ENCODE measurements around the gene NRIP3.
"Not testable (repeated sequence)": the region's sequence is repeated elsewhere in the genome, so short reads cannot be mapped to it uniquely, and the experiment has no call there.

The NRIP3 gene

DNA sequence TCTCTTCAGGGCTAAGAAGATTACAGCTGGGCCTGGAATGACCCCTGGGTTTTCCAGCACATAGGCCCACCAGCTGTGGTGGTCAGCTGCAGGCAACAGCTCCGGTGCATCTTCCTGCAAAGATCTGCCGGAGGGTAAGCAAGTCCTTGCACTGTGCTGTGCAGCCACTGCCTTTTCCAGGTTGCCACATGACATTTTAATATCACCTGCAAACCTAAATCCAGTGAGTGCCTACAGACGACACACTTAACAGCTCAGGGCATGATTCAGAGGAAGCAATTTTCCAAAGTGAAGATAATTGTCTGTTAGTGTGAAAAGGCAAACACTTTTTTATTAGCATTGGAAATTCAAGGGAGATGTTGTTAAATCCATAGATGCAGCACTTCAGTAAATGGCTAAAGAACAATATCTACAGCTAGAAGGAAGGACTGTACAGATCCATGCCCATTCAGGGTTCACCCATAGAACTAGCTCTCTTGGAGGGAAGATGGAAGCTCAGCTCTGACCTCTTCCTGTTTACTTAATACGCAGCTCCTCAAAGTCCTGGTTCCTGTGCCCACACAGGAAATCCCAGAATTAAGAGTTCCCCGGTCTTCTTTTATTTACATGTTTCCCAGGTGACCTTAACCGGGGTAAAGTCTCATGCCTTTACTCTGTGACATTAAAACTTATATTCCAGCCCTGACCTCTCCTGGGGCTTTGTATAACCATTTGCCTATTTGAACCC is 13.3 kb upstream of the NRIP3 start:
- DNase-seq (ENCODE audit: low read depth in 2 of 3, low spot score in 2 of 3) = no peak

DNA sequence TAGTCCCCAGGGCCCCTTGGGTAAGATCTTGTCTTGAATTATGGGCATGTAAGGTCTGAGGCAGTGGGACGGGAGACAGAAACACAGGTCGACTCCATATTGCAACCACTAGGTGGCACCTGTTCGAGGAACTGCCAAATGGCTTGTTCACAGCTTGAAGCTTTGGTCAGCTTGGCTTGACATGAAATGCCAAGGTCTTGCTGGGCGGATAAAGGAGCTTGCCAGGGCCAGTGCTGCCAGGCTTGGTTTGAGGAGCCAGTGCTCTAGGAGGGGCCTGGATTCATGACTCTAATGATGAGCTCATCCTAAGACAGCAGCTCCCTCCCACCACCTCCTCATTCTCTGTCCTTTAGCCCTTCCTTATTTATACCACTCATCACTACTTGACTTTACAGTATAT is 11.9 kb upstream of the NRIP3 start:
- no peak for DNase-seq (ENCODE audit: low read depth in 2 of 3, low spot score in 2 of 3)

DNA sequence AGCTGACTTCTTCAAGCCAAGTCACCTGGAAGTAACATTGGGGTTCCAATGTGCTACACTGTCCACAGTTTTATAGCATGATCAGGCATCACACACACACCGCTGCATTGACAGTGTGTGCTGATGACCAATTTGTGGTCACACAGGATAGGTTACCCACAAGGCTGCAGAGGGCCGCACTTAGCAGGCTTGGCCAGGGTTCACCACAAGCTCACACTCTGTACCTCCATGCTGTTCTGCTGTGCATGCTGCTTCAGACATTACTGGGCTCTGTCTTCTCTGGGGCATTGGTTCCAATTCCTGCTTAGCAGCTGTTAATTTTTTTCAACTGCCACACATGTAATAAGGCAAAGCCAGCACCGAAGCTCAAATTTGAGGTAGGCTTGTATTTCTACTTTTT is 11.0 kb upstream of the NRIP3 start:
- DNase-seq (ENCODE audit: low read depth in 2 of 3, low spot score in 2 of 3) = no peak

DNA sequence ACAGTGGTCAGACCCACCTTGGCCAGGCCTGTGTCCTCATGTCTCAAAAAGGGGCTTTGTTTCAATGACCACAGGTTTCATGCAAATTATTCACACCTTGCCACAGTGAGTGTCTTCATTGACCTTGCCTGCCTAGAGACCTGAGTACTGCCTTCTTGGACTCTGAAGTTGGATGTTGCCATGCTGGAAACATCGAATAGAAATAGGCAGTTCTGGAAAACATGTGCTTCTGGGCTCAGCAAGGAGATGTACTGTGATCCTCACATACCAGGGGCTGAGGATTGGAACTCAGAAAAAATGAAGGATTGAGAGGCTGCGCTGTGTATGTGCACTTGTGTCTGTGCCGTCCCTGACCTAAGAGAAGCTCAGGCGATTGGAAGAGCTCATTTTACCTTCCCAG is 9.6 kb upstream of the NRIP3 start:
- DNase-seq (ENCODE audit: low read depth in 2 of 3, low spot score in 2 of 3) = no peak

DNA sequence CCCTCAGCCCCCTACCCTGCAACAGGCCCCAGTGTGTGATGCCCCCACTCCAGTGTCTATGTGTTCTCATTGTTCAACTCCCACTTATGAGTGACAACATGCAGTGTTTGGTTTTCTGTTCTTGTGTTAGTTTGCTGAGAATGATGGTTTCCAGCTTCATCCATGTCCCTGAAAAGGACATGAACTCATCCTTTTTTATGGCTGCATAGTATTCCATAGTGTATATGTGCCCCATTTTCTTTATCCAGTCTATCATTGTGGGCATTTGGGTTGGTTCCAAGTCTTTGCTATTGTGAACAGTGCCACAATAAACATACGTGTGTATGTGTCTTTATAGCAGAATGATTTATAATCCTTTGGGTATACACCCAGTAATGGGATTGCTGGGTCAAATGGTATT is 5.7 kb upstream of the NRIP3 start:
- DNase-seq (ENCODE audit: low read depth in 2 of 3, low spot score in 2 of 3) = not testable (repeated sequence)

DNA sequence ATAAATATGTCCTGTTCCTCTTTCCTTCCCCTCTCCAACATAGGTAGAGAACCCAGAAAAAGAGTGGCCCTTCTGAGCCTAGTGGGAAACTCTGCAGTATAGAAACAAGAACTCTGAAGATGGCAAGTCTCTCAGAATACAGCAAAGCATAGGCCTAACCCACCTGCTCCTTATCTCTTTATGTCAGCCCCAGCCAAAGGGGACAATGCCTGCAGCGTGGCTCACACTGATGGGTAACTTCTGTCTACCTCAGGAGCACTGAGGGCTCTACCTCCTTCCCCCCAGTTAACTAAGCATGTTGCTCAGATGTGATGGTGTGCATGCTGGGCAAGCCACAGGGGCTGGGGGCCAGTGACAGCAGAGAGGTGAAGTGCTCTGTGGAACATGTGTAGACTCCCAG is 4.9 kb upstream of the NRIP3 start:
- no peak for DNase-seq (ENCODE audit: low read depth in 2 of 3, low spot score in 2 of 3)

DNA sequence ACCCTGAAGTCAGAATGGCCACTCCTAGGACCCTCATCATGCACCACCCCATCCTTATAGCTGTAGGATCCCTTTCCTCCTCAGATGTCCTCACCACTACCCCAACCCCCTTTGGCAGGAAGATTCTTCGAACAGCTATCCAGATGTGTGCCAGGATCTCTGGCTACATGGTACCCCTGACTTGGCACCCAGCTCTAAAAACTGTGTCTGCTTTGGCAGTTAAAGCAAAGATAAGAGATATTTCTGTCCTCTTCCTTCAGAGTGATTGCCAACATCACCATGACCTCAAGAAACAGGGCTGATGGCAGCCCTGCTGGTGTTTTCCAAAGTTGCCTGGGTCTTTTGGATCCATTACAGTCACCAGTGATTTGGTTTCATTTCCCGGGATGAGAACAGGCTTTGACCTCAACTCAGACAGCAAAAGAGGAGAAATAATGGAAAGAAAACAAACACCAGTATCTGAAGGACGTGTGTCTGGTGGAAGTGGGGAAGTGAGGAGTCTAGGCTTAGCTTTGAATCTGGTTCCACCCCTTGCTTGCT is 4.3 kb upstream of the NRIP3 start:
- DNase-seq (ENCODE audit: low read depth in 2 of 3, low spot score in 2 of 3) = no peak

DNA sequence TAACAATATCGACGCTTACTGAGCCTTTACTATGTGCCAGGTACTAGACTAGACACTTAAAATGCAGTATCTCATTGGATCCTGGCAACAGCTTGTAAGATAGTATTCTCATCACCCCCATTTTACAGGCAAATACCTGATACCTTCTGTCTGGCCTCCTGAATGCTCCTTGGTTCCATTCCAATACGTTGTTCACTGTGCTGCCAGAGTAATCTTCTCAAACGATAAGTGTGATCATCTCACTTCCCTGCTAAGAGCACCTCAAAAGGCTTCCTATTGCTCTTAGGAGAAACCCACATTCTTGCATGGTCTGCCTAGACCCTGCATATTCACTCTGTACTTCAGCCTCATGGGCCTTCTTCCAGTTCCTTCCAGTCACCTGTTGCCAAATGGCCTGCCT is 1.3 kb upstream of the NRIP3 start:
- DNase-seq (ENCODE audit: low read depth in 2 of 3, low spot score in 2 of 3) = no peak

DNA sequence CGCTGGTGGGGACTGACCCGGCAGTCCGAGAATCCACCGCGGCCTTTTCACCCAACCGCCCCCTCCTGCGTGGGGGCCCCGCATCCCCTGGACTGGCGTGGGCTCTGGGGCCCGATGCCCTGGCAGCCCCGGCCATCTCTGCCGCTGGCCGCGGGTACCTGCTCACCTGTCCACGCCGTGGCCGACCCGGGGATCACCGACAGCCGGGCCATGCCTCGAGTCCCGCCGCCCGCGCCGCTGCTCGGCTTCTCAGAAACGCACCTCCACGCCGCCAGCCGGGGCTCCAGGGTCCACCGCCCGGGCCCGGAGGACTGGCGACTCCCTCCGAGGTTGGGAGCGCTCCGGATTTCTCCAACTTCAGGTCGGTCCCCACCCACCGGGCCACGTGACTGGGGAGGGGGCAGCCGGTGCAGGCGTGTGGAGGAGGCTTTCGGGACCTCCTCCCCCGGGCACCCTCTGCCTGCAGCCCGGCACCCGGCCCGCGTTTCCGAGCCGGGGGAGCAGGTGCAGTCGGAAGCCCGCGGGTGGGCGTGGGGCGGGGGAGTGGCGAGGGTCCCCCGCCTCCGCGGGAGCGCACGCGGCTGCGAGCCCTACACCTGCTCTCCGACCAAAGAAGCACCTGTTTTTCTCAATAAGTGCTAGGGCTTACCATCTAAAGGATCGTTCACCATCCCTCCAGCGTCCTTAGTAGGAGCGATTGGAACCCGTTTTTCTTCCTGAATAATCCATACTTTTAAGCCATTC is 554 bp upstream of the NRIP3 start:
- no peak for DNase-seq (ENCODE audit: low read depth in 2 of 3, low spot score in 2 of 3)

DNA sequence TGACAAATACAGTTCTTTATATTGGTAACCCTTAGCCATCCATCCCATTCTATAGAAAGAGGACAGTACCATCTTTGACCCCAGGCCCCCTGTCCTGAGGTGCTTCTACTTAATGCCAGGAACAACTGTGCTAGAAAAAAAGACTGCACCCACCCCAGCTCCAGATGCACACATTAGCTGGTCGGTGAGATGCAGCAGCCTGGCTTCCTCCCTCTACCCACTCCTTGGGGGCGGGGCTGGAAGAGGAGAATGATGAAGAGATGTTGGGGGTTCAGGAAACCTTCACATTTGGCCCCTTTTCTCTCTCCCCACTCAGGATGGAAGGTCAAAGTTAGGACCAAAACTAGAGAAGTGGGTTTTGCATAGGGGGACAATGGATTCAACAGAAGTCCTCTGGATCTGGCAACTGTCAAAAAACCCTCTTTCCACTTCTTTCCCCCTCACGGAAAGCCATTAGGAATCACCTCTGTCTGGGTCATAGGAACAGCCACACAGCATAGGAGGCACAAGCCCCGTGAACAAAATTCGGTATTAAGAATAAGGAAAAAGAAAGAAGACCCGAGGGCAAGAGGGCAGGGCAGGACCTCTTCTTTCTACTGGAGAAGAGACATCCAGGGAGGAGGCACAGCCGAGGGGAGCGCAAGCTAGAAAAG is 755 bp downstream of the NRIP3 start:
- no peak for DNase-seq (ENCODE audit: low read depth in 2 of 3, low spot score in 2 of 3)

DNA sequence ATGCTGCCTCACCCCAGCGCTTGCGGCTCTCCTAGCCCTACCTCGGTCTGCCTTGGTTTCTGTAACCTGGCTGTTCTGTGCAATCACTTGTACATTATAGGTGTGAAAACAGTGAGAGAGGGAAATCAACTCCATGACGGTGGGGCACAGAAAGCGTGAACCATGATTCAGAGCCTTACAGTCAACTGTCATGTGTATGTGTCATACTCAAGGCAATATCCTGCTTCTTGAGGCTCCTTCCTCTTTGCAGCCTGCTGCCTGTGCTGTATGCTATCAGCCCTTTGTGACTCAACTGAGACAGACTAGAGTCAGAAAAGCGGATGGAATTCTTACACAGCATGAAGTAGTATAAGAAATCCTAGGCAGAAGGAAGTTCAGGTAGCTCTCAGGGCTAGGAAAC is 2.1 kb downstream of the NRIP3 start:
- no peak for DNase-seq (ENCODE audit: low read depth in 2 of 3, low spot score in 2 of 3)

DNA sequence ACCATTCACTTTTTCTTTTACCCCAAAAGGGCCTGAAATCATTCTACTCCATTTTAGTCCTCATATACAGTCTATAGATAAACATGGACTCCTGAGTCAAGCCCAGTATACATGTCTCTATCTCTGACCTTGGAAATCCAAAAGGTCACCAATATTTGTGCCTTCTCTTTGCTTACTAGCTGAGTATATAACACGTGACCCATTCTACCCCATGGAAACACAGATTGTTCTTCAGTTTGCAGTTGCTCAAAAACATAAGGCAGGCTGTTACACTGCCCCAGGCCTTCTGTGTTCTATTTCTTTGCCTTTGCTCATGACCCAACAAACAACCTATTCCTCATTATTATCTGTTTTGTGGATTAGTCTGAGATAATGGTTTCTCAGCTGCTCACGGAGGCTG is 5.8 kb downstream of the NRIP3 start:
- no peak for DNase-seq (ENCODE audit: low read depth in 2 of 3, low spot score in 2 of 3)

DNA sequence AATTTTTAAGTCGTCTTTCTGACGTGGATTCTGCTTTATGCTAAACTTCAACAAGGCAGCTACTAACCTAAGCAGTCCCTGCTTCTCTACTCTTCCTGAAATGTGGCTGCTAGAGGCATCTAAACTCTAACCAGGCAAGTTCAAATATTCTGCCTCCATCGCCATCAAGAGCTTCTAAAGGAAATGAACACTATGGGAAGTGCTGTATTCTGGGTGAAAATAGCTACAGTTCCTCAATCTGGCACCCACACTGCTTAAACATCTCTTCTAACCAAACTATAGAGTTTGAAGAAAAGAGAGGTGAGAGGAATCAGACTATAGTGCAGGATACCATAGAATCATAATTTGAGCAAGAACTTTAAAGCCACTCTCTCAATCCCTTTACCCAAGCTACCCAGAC is 6.3 kb downstream of the NRIP3 start:
- DNase-seq (ENCODE audit: low read depth in 2 of 3, low spot score in 2 of 3) = no peak

DNA sequence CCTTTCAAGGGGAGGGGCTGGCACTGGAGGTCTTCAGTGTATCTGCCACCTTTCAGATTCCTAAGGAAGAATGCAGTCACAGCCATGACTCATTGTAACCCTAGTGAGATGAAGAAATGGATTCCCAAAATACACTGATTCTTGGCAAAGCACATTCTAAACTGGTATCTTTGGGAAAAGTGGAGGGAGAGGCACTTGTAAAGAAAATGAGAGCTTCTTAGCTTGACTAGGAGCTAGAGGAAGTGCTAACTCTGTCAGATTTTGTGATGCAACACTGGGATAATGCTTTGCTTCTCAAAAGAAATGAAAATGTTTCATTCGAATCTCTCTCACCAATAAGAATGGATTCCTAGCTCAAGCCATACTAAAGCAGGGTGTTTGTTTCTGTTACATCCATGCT is 14.3 kb downstream of the NRIP3 start:
- no peak for DNase-seq (ENCODE audit: low read depth in 2 of 3, low spot score in 2 of 3)

DNA sequence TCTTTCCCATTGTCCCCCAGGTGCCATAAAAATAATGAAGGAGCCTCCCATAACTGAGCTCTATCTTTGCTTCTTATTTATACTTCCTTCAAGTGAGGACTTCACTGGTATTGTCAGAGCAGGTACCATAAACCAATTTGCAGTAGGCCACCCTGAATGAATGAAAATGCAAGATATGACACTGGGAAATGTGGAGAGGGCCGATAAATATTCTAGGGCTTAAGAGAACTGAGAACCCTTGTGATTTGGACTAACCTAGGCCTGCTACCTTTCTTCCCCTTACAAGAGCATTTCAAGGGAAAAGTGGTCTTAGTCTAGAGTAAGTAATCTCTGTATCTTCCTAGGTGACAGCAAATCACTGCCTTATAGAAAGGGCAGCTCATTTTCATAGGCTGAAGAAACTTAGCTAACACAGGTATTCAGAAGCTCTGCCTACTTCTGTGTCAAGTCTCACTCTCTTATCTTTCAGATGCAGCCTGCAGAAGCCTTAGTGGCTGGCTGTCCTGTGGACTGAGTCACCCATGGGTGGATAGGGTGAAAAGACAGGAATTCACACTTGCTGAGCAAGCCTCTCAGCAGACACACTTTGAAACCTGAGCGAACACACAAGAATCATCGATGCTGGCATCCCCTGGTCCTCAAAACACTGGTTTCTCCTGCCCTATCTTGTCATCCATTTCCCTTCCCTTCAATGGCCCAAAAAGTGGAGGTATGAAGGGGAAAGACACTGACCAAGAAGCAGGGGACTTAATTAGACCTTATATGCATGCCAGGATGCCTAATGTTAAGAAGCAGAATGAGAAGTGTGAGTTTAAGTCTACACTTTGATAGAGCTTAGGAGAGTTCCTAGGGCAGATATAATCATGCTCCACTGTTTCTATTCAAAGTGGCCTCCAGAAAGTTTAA is 15.2 kb downstream of the NRIP3 start:
- no peak for DNase-seq (ENCODE audit: low read depth in 2 of 3, low spot score in 2 of 3)

DNA sequence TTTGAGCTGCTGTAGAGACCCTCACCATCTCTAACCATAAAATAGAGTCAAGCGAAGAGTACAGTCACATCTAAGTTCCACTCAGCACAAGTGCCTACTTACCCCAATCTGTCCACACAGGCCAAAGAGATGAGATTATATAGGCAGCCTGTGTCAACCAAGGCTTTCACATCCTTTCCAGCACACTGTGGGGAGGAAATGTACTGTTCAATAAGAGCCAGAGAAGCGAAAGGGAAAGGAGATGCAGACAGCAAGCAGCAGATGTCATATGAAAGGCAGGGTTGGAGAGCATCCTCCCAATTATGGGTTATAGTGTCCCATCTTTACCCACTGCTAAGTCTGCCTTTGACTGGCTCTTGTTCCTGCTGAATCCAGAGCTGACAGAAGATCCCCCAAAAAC is 16.4 kb downstream of the NRIP3 start:
- DNase-seq (ENCODE audit: low read depth in 2 of 3, low spot score in 2 of 3) = no peak

DNA sequence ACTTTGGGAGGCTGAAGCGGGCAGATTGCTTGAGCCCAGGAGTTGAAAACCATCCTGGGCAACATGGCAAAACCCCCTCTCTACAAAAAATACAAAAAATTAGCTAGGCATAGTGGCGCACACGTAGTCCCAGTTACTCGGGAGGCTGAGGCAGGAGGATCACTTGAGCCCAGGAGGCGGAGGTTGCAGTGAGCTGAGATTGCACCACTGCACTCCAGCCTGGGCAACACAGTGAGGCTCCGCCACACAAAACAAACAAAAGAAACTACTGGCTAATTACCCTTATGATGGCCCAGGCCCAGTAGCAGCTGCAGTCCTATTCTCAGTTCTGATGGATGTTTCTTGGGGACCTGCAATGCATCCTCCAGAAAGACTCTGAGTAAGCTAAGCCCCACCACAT is 17.0 kb downstream of the NRIP3 start:
- DNase-seq (ENCODE audit: low read depth in 2 of 3, low spot score in 2 of 3) = not testable (repeated sequence)

DNA sequence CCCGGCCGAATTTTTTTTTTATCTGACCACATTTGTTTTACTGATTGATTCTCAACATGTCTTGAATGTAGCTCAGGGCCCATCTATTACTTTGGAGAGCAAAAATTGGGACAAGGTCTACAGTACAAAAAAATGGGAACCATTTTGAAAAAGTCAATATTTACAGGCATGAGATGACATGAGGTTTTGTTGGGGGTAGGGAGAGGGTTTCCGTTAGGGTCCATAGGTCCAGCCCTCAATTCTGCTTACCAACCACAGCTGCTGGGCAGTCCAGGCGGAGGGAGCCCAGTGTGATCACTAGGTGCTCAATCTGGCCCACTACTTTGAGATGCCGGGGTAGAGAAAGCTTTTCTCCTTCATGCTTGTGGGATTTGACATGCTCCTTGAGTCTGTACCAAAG is 18.3 kb downstream of the NRIP3 start:
- no peak for DNase-seq (ENCODE audit: low read depth in 2 of 3, low spot score in 2 of 3)

DNA sequence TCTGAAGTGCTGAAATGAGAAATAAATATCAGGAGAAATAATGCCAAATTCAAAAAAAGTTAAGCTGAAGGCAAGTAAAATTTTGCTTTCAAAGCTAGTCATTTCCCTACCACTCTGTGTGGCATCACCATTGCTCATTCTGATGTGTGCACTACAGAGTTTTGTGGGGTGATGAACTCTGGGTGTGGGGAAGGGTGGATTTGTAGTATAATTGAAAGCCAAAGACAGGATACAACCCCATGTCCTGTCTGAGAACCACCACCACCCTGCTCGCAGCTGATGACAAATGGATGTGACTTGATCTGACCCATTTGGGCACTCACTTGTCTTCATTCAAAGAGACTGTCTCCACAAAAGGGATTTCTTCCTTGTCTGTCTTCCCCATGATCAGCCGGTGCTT is 20.2 kb downstream of the NRIP3 start:
- no peak for DNase-seq (ENCODE audit: low read depth in 2 of 3, low spot score in 2 of 3)

DNA sequence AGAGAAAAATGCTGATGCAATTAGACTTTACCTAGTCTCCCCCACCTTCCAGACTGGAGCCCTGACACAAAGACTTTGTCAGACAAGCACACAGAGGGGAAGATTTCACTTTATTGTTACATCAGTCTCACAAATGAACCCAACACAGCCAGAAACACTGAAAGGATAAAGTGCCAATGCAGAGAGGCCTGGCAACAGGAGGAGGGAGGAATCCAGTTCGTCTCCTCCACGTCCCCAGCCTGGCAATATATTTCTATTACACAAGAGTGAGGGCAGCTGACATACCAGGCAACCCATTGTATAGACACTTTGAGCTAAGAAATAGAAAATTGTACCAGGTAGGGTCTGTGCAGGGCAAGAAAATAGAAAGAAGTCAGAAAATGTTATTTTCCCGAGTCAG is 23.3 kb downstream of the NRIP3 start:
- no peak for DNase-seq (ENCODE audit: low read depth in 2 of 3, low spot score in 2 of 3)

DNA sequence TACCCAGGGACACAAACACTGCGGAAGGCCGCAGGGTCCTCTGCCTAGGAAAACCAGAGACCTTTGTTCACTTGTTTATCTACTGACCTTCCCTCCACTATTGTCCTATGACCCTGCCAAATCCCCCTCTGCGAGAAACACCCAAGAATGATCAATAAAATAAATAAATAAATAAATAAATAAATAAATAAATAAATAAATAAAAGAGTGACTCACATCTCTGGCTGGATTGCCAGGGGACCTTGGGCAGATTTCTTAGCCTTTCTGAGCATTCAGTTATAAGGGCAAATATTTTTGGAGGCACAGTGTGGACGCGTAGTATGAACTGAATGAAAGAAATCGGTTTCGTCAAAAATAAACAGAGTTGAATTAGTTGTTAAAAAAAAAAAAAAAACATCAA is 24.4 kb downstream of the NRIP3 start:
- DNase-seq (ENCODE audit: low read depth in 2 of 3, low spot score in 2 of 3) = not testable (repeated sequence)

Data from activated CD8-positive, alpha-beta memory T cell treated with anti-CD3 and anti-CD28 coated beads for 48 hours (primary cell).